Peyer's patch (tissue), 4 donors: ENCODE results near the gene AP2A2.

Experiments
- POLR2A ChIP-seq, 2 donors: fragments of 450-650 bp; IDR thresholded peaks; one replicate each; pipeline ENCODE4 v1.5.1; 2017; ENCODE audit warnings: antibody characterized with exemption in 2 of 2, mild to moderate bottlenecking in 2 of 2, moderate library complexity in 2 of 2
- TF ChIP-seq, protein P1 (sequence below), 6 experiments: fragments of 450-650 bp in 4 of 6; fragments of 200-600 bp in 2 of 6; sonication (generic) in 1 of 6; IDR thresholded peaks; one replicate each; pipeline ENCODE4 v1.5.1; 2017 to 2019; ENCODE audit warnings: antibody characterized with exemption in 6 of 6, mild to moderate bottlenecking in 3 of 6, moderate library complexity in 1 of 6

DNA sequence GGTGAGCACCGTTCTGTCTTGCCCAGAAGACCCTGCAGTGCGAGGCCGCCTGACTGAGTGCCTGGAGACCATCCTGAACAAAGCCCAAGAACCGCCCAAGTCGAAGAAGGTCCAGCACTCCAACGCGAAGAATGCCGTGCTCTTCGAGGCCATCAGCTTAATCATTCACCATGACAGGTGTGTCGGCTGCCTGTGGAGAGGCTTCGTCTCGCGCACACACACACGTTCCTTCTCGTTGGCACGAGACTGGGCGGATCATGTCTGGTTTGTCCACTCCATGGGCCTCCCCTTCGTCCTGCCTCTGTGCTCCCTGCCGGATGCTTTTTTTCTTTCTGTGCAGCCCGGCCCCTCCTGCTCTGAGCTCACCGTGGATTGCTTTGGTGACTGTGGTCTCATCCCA lies 59.7 kb downstream of the AP2A2 start:
- TF ChIP-seq, protein P1, sequence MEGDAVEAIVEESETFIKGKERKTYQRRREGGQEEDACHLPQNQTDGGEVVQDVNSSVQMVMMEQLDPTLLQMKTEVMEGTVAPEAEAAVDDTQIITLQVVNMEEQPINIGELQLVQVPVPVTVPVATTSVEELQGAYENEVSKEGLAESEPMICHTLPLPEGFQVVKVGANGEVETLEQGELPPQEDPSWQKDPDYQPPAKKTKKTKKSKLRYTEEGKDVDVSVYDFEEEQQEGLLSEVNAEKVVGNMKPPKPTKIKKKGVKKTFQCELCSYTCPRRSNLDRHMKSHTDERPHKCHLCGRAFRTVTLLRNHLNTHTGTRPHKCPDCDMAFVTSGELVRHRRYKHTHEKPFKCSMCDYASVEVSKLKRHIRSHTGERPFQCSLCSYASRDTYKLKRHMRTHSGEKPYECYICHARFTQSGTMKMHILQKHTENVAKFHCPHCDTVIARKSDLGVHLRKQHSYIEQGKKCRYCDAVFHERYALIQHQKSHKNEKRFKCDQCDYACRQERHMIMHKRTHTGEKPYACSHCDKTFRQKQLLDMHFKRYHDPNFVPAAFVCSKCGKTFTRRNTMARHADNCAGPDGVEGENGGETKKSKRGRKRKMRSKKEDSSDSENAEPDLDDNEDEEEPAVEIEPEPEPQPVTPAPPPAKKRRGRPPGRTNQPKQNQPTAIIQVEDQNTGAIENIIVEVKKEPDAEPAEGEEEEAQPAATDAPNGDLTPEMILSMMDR (IDR thresholded peaks at IDR 0.05): no peak
- TF ChIP-seq POLR2A (IDR thresholded peaks at IDR 0.05): no peak
